GM12865 (cell line): ENCODE measurements around the gene SIGMAR1.

Experiments used
- DNase-seq: peaks from one replicate; pipeline ENCODE4 v3.0.0; 2010; ENCODE audit warnings: low read depth
- H3K4me3 ChIP-seq: 2 replicates; pipeline ENCODE4 v1.5.1; 2011; ENCODE audit warnings: mild to moderate bottlenecking, low read depth, low read length, control low read depth
- TF ChIP-seq, protein P1 (sequence below): IDR thresholded peaks from 2 replicates; pipeline ENCODE4 v1.5.1; 2011; ENCODE audit warnings: low read length, control low read depth, low read depth, inconsistent platforms; ENCODE audit not compliant: insufficient read depth; ENCODE audit errors: missing control alignments

The SIGMAR1 gene

DNA sequence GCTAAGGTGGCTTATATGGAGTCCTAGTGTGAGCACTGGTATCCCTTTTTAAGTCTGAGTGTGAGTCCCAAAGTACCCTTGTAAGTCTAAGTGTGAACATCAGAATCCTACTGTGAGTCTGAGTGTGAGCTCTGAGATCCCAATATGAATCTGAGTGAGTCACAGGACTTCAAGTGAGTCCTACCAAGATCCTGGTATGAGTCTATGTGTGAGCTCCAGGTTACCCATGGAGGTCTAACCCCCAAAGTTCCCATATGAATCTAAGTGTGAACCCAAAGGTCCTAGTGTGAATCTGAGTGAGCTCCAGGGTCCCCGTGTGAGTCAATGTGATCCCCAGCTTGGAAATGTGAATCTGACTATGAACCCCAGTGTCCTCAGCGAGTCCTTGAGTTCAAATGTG, 50.3 kb downstream of the SIGMAR1 start:
- H3K4me3 ChIP-seq, result no peak overlapping the region
- TF ChIP-seq, protein P1, sequence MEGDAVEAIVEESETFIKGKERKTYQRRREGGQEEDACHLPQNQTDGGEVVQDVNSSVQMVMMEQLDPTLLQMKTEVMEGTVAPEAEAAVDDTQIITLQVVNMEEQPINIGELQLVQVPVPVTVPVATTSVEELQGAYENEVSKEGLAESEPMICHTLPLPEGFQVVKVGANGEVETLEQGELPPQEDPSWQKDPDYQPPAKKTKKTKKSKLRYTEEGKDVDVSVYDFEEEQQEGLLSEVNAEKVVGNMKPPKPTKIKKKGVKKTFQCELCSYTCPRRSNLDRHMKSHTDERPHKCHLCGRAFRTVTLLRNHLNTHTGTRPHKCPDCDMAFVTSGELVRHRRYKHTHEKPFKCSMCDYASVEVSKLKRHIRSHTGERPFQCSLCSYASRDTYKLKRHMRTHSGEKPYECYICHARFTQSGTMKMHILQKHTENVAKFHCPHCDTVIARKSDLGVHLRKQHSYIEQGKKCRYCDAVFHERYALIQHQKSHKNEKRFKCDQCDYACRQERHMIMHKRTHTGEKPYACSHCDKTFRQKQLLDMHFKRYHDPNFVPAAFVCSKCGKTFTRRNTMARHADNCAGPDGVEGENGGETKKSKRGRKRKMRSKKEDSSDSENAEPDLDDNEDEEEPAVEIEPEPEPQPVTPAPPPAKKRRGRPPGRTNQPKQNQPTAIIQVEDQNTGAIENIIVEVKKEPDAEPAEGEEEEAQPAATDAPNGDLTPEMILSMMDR, result no peak
- DNase-seq, result no peak

DNA sequence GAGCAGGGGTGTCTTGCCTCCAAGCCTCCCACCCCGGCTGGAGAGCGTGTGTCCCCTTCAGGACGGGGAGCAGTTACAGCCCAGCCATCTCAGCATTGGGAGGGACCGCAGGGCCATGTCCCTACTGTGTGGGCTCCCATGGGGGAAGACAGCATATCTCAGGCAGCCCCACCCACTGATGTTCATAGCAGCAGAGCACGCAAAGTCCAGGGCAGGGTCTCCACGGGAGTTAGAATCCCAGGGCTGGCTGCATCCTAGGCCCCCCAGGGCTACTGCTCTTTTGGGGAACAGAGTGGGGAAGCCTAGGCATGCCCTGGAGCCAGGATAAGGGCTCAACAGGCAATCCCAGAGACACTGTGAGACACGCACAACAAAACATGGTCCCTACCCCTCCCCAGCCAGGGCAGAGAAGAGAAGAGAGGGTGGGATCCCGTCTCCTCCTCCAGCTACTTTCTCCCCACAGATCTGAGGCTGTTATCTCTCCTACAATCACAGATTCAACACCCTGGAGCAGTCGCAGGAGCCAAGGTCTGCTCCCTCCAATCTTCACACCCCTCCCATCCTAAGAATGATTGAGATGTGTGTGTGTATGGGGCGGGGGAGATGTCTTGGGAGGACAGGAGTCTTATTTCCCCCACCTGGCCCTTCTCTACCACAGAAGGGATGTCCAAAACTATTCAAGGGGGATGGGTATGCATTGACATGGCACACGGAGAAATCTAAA, 51.5 kb downstream of the SIGMAR1 start:
- TF ChIP-seq, protein P1, result no peak
- no peak for DNase-seq
- H3K4me3 ChIP-seq, result no peak overlapping the region

DNA sequence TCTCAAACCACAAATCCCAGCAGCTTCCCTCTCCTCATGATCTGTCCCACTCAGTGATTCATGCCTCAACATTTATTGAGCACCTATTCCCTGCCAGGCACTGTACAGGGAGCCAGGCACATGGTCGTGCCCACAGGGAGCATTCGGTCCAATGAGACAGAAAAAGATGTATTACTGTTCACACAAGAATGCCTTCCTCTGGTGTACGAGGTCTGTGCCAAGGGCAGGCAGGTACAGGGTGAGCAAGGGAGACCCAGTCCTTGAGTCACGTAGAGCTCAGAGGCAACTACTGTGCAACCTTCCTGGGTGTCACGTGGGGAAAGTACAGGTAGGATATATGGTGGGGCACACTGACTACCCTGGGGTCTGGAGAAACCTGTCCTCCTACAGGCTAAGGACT, 52.6 kb downstream of the SIGMAR1 start:
- H3K4me3 ChIP-seq, result no peak overlapping the region
- DNase-seq, result no peak
- TF ChIP-seq, protein P1, result no peak
